NCI-H345 treated with DMSO at 0.1 percent for 48 hours (cell line): ENCODE results near the gene SPATA25.

Source experiments
- DNase-seq: peaks from one replicate; lab custom pipeline; 2025; ENCODE audit not compliant: unreplicated experiment; lab: John Stamatoyannopoulos, UW

The SPATA25 gene

DNA sequence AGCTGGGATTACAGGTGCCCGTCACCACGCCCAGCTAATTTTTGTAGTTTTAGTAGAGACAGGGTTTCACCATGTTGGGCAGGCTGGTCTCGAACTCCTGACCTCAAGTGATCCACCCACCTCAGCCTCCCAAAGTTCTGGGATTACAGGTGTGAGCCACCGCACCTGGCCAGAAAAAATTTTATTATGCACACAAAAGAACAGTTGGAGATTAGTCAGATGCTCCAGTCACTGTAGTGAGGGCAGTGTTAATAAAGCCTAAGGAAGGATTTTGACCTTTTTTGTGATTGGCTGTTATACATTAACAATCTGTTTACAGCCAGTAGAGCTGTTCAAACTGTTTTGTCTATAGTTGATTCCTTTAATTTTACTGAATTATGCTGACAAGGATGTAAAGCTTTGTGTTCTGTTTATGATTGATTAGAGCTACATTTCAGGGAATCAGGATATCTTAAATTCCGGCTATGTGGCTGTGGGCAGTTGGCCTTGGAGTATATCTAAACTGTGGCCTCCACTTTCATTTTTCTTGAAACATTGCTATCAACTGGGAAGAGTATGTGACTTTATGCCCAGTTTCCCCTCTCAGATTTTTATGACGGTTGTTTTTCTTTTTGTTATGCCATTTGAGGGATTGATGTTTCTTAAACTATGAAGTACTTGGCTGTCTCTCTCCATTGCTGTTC is 20.1 kb downstream of the SPATA25 start:
- no peak for DNase-seq

DNA sequence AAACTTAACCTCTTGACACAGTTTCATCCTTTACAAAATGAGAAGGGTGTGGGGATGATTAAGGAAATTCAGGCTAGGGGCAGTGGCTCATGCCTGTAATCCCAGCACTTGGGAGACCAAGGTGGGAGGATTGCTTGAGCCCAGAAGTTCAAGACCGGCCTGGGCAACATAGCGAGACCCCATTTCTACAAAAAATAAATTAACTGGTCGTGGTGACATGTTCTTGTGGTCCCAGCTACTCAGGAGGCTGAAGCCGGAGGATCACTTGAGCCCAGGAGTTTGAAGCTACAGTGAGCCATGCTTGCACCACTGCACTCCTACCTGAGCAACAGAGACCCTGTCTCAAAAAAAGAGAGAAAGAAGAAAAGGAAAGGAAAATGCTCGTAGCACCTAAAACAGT is 21.0 kb downstream of the SPATA25 start:
- DNase-seq: no peak

DNA sequence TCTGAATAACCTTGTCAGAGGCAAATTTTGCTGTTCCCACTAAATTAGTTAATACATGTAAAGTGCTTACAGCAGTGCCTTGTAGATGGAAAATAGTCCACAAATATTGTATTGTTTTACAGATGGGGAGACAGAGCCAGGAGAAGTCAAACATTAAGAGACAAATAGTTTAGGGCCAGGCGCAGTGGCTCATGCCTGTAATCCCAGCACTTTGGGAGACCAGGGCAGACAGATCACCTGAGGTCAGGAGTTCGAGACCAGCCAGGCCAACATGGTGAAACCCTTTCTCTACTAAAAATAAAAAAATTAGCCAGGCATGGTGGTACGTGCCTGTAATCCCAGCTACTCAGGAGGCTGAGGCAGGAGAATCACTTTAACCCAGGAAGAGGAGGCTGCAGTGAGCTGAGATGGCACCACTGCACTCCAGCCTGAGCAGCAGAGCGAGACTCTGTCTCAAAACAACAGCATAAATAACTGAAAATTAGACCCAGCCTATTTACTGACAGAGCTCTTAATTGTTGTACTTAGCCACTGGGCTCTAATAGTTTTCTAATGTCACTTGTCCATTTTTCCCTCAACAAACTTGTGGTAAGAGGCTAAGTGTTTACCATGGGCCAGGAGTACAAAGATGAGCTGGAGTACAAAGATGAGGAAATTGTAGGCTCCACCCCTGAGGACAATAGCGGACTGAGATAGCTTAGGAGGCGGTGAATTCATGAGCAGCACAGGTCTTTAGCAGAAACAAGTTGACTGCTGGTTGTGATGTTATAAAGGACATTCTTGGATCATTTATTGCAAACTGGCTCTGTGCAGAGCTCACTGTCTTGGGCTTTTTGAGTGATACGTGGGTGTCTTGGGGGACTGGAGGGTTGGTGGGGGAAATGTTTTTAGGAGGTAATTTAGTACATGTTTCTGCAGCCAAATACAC is 23.6 kb downstream of the SPATA25 start:
- DNase-seq: no peak

DNA sequence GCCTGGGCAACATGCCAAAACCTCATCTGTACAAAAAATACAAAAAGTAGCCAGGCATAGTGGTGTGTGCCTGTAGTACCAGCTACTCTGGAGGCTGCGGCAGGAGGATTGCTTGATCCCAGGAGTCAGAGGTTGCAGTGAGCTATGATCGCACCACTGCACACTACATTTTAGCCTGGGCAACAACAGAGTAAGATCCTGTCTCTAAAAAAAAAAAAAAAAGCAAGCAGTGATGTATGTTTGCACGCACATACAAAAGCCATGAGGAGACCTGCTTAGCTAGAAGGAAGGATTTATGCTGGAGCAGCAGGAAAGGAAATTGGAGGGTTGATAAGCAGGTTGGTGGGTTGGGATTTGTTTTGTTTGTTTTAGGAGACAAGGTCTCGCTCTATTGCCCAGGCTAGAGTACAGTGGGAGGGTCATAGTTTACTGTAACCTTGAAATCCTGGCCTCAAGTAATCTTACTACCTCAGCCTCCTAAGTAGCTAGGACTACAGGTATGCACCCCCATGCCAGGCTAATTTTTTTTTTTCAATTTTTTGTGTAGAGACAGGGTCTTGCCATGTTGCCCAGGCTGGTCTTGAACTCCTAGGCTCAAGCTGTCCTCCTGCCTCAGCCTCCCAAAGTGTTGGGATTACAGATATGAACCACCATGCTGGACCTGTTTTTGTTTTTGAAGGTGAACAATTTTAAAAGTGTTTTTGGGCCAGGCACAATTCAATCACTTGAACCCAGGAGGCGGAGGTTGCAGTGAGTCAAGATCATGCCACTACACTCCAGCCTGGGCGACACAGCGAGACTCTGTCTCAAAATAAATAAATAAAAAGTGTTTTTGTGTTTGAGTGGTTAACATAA is 26.0 kb downstream of the SPATA25 start:
- DNase-seq: peak; percentile 47

DNA sequence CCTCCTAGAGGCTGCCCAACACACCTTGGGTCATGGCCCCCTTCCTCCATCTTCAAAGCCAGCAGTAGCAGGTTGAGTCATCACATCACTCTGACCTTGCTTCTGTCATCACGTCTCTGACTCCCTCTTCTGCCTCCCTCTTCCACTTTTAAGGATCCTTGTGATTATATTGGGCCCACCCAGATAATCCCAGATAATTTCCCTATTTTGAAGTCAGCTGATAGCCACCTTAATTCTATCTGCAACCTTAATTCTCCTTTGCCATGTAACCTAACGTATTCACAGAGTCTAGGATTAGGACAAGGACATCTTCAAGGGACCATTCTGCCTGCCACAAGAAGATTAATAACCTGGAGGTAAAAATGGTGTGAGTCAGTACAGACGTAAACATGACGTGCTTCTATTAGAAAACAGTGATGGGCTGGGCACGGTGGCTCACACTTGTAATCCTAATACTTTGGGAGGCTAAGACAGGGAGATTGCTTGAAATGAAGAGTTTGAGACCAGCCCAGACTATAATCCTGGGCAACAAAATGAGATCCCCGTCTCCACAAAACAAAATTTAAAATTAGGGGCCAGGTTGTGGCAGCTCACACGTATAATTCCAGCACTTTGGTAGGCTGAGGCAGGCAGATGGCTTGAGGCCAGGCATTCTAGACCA is 26.7 kb downstream of the SPATA25 start:
- DNase-seq: no peak

DNA sequence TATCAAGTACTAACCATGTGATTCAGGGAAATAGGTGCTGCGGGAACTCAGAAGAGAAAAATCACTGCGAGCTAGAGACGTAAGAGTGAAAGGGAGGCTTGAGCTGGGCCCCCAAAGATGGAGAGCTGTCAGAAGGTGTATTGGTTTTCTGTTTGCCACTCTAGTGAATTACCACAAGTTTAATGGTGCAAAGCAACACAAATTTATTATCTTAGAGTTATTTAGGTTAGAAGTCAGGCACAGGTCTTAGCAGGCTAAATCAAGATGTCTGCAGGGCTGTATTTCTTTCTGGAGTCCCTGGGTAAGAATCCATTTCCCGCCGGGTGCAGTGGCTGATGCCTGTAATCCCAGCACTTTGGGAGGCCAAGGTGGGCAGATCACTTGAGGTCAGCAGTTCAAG is 27.5 kb downstream of the SPATA25 start:
- DNase-seq: no peak

DNA sequence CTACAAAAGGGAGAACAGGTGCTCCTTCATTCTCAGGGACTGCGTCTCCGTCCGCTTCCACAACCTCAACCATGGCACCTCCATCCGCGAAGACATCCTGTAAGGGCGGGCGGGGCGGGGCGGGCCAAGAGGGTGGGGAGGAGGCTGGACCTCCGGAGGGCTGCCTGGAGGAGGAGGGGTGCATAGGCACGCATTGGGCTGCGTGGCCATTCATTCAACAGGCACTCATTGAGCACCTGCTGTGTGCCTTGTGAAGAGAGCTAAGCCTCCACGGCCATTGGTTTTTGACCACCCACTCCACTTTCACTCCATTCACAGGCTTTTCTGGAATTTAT is 29.6 kb downstream of the SPATA25 start:
- DNase-seq: no peak

DNA sequence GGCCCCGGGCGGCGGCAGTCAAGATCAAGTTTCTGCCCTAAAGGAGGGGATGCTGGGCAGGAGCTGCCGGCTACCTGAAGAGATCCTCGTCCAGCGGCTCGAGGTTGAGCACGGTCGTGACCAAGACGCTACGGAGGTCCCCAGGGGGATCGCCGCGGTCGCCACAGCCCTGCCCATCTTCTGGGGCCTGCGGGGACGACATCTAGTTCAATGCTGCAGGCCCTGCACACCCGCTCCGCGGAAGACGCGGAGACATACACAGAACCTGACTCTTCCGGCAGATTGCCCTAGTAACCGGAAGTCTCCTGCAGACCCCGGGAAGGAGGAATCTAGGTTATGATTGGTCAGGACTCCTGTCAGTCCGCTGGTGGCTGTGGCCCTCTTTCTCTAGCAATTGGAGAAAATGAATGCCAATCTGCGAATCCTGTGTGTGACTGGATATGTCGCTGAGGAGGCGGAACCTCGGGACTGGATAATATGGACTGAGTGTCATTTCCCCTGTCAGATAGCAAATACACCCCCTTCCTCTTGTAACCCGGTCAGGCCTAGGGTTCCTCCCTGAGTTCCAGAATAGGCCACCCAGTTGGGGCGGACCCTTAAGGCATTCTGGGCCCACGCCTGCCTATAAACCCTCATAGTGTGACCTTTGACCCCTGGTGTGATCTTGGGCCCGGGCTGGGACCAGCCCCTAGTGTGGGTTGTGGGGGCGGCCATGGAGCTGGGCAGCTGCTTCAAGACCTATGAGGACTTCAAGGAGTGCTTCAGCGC is 30.1 kb downstream of the SPATA25 start, which contains the start of the genes ACOT8 and ZSWIM3:
TSS of gene ACOT8 (minus strand) at position 279 of the 768 bp plus-strand sequence. CDS start at position 202, 77 bp downstream.
TSS of gene ZSWIM3 (plus strand) at position 501 of the 768 bp plus-strand sequence. CDS start at position 713, 212 bp downstream.
- DNase-seq: peak; percentile 99

DNA sequence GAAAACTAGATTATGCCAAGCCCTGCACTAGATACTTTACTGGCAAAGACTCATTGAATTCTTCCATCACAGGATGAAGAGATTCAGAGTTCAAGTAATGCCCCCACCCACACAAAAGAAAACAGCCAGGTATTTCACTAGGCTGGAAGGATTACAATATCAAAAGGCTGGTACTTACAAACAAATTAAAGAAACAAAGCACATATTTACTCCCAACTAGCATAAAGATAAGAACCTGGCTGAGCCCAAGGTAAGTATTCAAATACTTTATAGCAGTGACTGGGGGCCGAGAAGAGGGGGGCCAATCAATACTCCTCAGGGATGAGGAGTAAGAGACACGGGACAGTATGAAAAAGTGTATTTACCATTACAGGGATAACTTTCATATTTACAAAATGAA is 33.9 kb downstream of the SPATA25 start:
- no peak for DNase-seq

DNA sequence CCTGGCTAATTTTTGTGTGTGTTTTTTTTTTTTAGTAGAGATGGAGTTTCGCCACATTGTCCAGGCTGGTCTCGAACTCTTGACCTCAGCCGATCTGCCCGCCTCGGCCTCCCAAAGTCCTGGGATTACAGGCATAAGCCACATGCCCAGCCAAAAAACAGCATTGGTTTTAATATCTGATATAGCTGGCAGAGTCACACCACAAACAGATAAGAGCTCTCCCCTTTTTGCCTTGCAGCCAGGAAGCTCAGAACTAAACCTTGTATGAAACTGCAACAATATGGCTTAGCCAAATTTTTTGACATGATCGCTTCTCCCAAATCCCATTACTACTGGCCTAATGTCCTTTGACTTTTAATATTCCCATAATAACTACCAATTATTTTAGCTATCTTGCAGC is 35.1 kb downstream of the SPATA25 start:
- DNase-seq: no peak

DNA sequence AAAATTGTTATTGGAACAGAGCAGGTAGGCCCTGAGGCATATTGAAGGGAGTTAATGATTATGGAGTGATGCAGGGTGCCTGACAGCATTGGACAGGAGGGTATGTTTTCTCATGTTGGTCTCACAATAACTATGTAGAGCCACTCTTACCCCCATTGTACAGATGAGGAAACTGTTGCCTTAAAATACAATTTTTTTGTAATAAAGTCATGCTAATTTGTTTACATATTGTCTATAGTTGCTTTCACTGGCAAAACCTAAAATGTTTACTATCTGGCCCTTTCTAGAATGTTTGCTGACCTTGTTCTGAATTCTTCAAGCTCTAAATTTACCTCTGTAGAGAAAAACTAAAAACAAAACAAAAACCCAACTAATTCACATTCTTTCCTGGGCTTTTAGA is 35.9 kb downstream of the SPATA25 start:
- DNase-seq: no peak

DNA sequence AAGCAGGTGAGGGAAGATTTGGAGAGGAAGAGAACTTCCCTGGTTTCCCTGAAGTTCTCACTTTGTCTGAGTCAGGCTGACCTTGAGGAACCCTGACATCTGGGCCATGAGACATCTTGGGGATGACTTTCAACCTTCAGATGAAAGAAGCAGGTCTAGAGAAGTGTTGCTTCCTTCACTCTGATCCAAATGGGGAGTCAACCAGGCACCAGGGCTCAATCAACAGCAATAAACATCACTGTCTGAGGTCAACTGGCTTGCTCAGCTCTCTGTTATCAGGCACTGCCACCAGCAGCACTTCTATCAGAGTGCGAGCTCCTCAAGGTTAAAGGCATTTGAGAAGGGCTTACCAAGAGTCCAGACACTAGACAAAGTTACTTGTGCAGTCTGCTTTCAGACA is 36.5 kb downstream of the SPATA25 start:
- DNase-seq: no peak

DNA sequence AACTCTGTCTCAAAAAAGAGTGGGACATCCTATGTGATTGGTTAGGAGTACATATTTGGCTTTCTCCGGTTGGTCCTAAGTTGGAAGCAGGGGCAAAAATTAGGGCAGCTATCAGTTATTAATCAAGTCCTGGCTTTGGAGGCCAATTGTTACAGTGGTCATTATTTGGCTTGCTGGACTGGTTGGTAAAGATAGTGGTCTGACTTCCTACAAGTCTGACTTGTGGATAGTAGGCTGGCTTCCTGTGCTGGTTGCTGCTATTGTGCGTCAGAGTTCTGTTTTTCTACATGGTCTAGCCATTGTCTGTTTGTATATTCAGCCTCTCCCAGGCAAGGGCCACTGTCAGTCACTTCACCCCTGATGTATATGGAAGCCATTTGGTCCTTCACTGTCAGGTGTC is 37.2 kb downstream of the SPATA25 start:
- no peak for DNase-seq

DNA sequence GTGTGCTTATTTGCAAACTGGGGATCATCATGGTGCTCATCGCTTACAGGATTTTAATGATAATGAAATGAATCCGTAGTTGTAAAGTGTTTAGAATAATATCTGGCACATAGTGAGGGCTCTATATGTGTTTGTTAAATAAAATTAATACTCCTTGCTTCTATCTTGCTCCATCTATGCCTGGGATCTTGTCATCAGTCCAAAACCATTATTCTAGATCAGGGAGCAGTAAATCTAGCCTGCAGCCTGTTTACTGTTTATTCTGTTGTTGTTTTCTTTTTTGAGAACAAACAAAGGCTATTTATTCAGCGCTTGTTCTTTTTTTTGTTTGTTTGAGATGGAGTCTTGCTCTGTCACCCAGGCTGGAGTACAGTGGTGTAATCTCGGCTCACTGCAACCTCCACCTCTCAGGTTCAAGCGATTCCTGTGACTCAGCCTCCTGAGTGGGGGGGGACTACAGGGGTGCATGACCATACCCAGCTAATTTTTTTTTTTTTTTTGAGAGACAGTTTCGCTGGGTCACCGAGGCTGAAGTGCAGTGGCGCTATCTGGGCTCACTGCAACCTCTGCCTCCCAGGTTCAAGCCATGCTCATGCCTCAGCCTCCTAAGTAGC is 38.3 kb downstream of the SPATA25 start:
- DNase-seq: no peak

DNA sequence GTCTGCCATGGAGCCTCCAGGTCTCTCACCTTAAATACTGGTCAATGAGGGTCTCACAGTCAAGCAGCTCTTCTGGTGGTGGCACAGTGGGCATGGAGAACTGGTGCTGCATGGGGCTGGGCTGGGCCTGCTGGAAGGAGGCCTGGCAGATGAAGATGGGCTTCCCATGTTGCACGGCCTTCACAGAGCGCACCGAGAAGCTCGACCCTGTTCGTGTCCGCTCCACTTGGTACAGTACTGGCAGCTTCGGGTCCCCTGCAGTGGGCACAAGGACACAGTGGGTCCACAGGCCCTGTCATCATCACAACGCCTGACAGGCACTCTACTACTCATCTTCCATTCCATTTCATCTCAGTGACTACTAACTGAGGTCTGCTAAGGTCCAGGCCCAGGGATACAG is 39.0 kb downstream of the SPATA25 start:
- no peak for DNase-seq

DNA sequence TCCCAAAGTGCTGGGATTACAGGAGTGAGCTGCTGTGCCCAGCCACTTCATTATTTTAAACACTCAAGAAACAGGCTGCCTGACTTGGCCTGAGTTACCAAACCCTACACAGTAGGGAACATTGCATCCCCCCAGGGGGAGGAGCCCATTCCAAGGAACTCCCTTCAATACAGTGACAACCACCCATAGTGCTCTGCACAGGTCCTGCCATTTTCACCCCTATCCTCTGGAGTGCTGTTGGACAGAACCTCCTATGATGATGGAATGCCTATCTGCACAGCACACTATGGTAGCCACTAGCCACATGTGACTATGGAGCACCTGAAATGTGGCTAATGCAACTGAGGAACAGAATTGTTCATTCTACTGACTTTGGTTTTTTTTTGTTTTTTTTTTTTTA is 42.0 kb downstream of the SPATA25 start:
- no peak for DNase-seq

DNA sequence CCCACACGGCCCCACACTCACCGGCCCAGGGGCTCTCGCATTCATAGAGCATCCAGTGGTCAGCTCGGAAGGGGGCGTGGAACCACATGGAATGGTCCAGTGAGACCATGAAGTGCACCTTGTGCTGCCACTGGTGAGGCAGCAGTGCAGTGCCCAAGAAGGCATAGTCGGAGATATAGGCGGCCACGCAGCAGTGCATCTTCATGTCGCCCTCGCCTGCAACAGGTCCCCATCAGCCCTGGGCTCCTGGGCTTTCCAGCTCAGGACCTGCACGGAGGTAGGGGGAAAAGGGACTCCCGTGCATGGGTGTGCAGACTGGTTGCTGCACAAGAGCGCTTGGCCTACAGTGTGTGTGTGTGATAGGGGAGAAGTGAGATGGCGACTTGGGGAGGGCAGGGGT is 43.9 kb downstream of the SPATA25 start:
- no peak for DNase-seq

DNA sequence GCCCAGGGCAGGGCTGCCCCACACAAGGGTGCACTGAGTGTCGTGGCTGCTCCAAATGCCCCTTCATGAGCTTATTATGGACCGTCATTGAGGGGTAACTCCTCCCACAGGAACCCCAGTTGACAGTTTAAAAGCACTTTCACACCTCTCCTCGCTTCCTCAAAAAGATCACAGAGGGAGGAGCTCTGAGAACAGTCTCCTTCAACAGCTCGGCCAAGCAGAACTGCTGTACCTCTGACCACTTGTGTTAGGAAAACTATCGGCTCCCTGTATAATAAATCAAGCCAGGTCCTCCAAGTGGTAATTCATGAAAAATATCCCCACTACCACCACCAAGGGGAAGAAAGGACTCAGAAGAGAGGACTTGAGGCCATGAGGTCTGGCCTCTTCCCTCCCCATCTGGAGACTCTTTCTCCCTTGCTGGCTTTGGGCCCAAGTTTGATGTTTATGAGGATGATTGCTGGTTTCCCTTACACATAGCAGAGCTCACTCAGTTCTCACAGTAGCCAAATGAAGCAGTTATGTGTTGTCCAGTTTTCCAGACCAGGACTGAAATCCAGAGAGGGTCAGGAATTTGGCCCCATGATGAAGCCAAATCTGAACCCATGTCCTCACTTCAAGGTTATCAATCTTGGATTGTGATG is 45.1 kb downstream of the SPATA25 start:
- DNase-seq: no peak
